Measurements from ENCODE around the gene SEZ6L. TPM values are rescaled to one million over a fixed set of nuclear protein-coding genes. Genes with fewer than 3 reads are reported as not detected.

Gene SEZ6L
- total RNA-seq, 2 experiments from 2014 or later: not detected

DNA sequence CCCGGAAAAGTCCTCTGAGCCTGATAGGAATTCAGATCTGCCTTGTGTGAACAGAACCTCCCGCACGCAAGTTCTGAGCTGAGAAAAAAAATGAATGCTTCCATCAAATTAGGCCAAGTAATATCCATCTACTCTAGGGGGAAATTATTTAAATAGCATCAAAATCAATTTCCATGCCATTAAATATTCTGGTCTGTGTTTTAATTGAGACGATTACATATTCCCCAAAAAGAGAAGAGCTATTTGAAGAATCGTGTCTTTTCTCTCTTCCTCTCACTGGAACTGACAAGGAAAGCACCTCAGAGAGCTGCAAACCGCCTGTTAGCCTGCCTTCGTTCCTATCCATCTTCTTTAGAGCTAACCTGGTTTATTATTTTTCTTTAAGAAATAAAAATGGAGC, 96.0 kb downstream of the SEZ6L start:
- no peak overlapping the region for H3K4me3 Mint-ChIP-seq
- CTCF ChIA-PET: interaction anchor here (1.1 kb wide), 1 partner anchor 16 kb away, joined by 3 read pairs; no protein-coding TSS in a partner anchor

DNA sequence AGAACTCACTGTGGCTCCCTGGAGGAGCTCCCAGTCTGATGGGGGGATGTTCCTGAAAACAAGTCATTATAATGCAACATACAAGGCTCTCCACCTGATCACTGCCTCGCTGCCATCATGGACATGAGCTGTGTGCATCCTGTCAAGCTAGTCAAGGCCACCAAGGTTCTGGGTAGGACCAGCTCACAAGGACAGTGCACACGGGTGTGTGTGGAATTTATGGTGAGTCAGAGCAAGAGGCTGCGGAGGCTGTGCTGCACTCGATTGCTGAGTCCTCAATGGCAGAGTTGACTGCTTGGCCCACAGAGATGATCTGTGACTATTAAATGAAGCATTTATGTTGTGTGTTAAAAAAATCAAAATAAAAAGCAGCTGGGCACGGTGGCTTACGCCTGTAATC, 96.6 kb downstream of the SEZ6L start:
- Mint-ChIP-seq H3K4me3 (no peak overlapping the region), H3K9me3 (ENCODE audit: insufficient read depth) (no peaks in the 10 kb centered on the region), H3K27me3 (ENCODE audit: low read depth) (peaks cover 6% of the 10 kb centered on the region), H3K27ac (no peak overlapping the region), H3K4me1 (ENCODE audit: low read depth) (no peaks in the 10 kb centered on the region), H3K36me3 (ENCODE audit: low read depth) (no peaks in the 10 kb centered on the region)
- ATAC-seq (no peak), DNase-seq (no peak)
- CTCF ChIA-PET: interaction anchor here (1.1 kb wide), 1 partner anchor 17 kb away, joined by 3 read pairs; no protein-coding TSS in a partner anchor
- POLR2A ChIA-PET: no interaction called here

More for the DNA sequence above, 96.0 kb downstream of the SEZ6L start:
- H3K9me3 Mint-ChIP-seq (ENCODE audit: insufficient read depth): no peaks in the 10 kb centered on the region
- ATAC-seq (no peak), DNase-seq (no peak)
- H3K36me3 Mint-ChIP-seq (ENCODE audit: low read depth): no peaks in the 10 kb centered on the region
- H3K27ac Mint-ChIP-seq: no peak overlapping the region
- POLR2A ChIA-PET: no interaction called here
- no peaks in the 10 kb centered on the region for H3K4me1 Mint-ChIP-seq (ENCODE audit: low read depth)
- H3K27me3 Mint-ChIP-seq (ENCODE audit: low read depth): peaks cover 6% of the 10 kb centered on the region

DNA sequence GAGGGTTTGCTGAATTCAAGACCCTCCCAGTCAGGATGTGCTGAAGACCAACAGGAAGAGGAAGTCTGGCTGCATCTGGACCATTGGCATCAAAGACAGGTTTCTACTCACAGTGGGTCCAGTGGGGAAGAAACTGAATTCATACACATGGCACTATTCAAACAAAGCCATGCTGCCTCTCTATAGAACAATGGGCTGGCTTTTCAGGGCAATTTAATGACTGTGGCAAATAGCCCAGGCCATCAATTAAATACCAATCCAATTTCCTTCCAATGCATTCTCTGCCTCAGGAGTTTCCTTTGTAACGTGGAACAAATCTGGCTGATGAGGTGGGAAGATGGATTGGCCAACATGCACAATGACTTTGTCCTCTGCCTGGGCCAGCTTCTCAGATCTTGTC, 98.6 kb downstream of the SEZ6L start:
- no peak overlapping the region for H3K27ac Mint-ChIP-seq
- H3K27me3 Mint-ChIP-seq (ENCODE audit: low read depth): peaks cover 6% of the 10 kb centered on the region
- DNase-seq: no peak
- ChIA-PET POLR2A (no interaction called here), CTCF (no interaction called here)
- no peaks in the 10 kb centered on the region for H3K36me3 Mint-ChIP-seq (ENCODE audit: low read depth)
- H3K9me3 Mint-ChIP-seq (ENCODE audit: insufficient read depth): no peaks in the 10 kb centered on the region
- H3K4me1 Mint-ChIP-seq (ENCODE audit: low read depth): no peaks in the 10 kb centered on the region
- no peak for ATAC-seq
- H3K4me3 Mint-ChIP-seq: no peak overlapping the region

DNA sequence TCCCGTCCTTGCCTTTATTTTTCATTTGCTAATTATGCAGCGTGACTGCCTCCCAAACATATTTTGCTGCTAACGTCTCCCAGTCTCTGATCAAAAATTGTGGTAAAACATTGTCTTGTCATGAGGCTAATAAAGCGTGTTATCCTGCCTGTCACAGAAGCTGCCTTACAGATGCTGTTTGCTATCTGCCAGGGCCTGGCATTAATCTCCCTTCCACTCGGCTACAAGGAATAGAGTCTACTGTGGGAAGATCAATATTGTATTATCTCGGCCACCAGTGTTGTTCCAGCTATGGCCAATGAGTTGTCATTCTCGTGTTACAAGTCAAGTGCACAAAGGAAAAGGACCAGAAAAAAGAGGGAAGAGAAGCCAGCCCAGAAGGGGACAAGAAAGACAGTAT, 100.3 kb downstream of the SEZ6L start:
- Mint-ChIP-seq H3K9me3 (ENCODE audit: insufficient read depth) (no peaks in the 10 kb centered on the region), H3K36me3 (ENCODE audit: low read depth) (no peaks in the 10 kb centered on the region), H3K4me3 (no peak overlapping the region), H3K4me1 (ENCODE audit: low read depth) (no peaks in the 10 kb centered on the region), H3K27me3 (ENCODE audit: low read depth) (peaks cover 6% of the 10 kb centered on the region), H3K27ac (no peak overlapping the region)
- CTCF ChIA-PET: no interaction called here
- POLR2A ChIA-PET: no interaction called here
- DNase-seq (no peak), ATAC-seq (no peak)

DNA sequence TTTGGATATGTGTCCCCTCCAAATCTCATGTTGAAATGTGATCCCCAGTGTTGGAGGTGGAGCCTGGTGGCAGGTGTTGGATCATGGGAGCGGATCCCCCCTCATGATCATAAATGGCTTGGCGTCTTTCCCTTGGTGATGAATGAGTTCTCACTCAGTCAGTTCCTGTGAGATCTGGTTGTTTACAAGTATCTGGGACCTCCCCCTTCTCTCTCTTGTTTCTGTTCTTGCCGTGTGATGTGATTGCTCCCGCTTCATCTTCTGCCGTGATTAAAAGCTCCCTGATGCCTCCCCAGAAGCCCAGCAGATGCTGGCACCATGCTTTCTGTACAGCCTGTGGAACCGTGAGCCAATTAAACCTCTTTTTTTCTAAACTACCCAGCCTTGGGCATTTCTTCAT, 102.2 kb downstream of the SEZ6L start:
- no peaks in the 10 kb centered on the region for H3K4me1 Mint-ChIP-seq (ENCODE audit: low read depth)
- H3K9me3 Mint-ChIP-seq (ENCODE audit: insufficient read depth): no peaks in the 10 kb centered on the region
- H3K27me3 Mint-ChIP-seq (ENCODE audit: low read depth): peaks cover 4% of the 10 kb centered on the region
- DNase-seq: no peak
- no peaks in the 10 kb centered on the region for H3K36me3 Mint-ChIP-seq (ENCODE audit: low read depth)
- ChIA-PET CTCF (no interaction called here), POLR2A (no interaction called here)
- ATAC-seq: no peak
- H3K27ac Mint-ChIP-seq: no peak overlapping the region
- H3K4me3 Mint-ChIP-seq: no peak overlapping the region

DNA sequence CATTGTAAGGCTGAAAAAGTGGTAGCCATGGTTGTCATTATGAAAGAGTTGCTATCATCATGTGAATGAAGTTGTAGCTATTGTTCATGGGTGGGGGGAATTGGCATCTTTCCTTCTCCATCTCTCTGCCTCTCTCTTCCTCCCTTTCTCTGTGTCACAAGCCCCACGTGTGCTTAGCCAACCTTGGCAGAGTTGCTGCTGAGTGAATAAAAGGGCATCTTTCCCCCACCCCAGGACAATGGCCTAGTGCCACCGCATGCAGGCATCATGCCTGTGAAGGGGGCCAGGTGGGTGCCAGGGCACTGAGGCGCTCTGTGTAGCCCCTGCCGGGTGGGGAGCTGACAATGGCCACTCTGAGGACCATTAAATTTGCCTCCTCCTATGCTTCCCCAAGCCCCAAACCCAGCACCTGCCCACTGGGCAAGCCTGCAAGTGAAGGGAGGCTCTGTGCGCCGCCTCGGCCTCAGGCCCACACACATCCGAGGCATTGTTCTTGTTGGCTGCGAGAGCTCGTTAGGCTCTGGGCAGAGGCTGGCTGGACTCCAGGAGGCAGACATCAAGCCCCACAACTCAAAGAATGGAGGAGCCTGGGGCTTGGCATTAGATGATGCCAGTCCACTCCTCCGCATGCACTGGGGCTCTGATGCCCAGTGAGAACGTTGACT, 103.9 kb downstream of the SEZ6L start:
- Mint-ChIP-seq H3K27ac (no peak overlapping the region), H3K9me3 (ENCODE audit: insufficient read depth) (no peaks in the 10 kb centered on the region), H3K4me1 (ENCODE audit: low read depth) (no peaks in the 10 kb centered on the region), H3K36me3 (ENCODE audit: low read depth) (no peaks in the 10 kb centered on the region), H3K27me3 (ENCODE audit: low read depth) (peaks cover 6% of the 10 kb centered on the region), H3K4me3 (no peak overlapping the region)
- ChIA-PET POLR2A (no interaction called here), CTCF (no interaction called here)
- ATAC-seq (no peak), DNase-seq (no peak)

DNA sequence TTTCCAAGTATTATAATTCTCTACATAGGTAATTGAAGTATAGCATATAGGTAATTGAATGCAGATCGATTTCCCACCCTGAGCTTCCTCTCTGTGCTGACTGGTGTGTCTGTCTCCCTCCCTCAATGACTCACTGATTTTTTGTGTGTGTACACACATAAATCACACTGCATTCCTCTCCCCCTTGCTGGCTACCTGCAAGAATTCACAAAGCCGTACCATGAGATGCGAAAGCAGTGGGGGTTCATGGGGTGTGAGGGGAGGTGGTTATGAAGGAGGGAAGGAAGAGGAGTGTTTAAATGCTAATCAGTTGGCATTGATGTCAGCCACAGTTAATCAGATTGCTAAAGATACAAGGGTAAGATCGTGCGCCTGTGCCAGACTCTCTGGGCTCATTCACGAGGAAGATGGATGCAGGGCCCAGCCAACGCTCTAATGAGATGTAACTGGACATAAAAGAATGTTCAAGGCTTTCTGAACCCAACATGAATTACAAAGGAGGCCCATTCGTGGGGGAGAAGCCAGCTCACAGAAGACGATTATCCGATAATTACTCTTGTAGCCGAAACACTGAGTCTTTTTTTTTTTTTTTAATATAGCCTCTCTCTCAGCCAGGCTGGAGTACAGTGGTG, 107.4 kb downstream of the SEZ6L start:
- Mint-ChIP-seq H3K4me1 (ENCODE audit: low read depth) (no peaks in the 10 kb centered on the region), H3K36me3 (ENCODE audit: low read depth) (no peaks in the 10 kb centered on the region), H3K27ac (no peak overlapping the region), H3K9me3 (ENCODE audit: insufficient read depth) (no peaks in the 10 kb centered on the region), H3K27me3 (ENCODE audit: low read depth) (peaks cover 2% of the 10 kb centered on the region), H3K4me3 (no peak overlapping the region)
- DNase-seq (no peak), ATAC-seq (no peak)
- ChIA-PET POLR2A (no interaction called here), CTCF (interaction anchor here (0.8 kb wide), 1 partner anchor 55 kb away, joined by 3 read pairs; no protein-coding TSS in a partner anchor)

DNA sequence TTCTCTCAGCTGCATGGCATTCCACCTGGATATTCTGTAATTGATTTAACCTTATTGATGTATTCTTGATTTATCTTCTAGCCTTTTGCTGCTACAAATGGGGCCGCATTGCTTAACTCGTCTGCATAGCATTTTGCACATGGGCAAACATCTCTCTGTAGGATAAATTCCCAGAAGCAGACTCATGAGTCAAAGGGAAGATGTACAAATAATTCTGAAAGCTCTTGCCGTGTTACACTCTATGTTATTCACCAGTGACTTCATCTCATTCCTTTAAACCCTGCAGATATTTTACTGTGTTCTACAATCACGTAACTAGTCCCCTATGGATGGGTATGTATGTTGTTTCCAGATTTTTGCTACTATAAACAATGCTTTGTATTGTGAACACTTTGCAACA, 112.7 kb downstream of the SEZ6L start:
- CTCF ChIA-PET: interaction anchor here (0.6 kb wide), 1 partner anchor 574 kb away, joined by 3 read pairs; no protein-coding TSS in a partner anchor
- Mint-ChIP-seq H3K9me3 (ENCODE audit: insufficient read depth) (no peaks in the 10 kb centered on the region), H3K4me3 (no peak overlapping the region), H3K36me3 (ENCODE audit: low read depth) (no peaks in the 10 kb centered on the region), H3K27ac (no peak overlapping the region), H3K27me3 (ENCODE audit: low read depth) (peaks cover 5% of the 10 kb centered on the region), H3K4me1 (ENCODE audit: low read depth) (peaks cover 7% of the 10 kb centered on the region)
- ATAC-seq (no peak), DNase-seq (no peak)
- POLR2A ChIA-PET: no interaction called here

DNA sequence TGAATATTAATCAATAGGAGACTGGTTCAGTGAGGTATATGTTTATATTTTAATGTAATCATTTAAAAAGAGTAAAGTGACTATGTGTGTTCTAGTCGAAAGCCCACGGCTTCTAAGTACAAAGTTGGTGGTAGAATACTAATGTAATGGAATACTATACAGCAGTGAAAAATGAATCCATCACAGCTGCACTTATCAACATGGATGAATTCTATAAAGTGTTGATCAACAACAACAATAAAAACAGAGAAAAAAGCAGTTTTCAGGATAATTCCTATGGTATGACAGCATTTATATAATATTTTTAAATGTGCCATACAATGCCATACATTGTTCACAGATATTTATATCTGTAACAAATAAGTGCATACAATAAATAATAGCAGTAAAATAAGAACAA, 114.1 kb downstream of the SEZ6L start:
- peaks cover 5% of the 10 kb centered on the region for H3K27me3 Mint-ChIP-seq (ENCODE audit: low read depth)
- no peak for DNase-seq
- H3K27ac Mint-ChIP-seq: no peak overlapping the region
- no peak overlapping the region for H3K4me3 Mint-ChIP-seq
- peaks cover 12% of the 10 kb centered on the region for H3K4me1 Mint-ChIP-seq (ENCODE audit: low read depth)
- H3K36me3 Mint-ChIP-seq (ENCODE audit: low read depth): no peaks in the 10 kb centered on the region
- CTCF ChIA-PET: no interaction called here
- H3K9me3 Mint-ChIP-seq (ENCODE audit: insufficient read depth): no peaks in the 10 kb centered on the region
- POLR2A ChIA-PET: no interaction called here
- no peak for ATAC-seq

DNA sequence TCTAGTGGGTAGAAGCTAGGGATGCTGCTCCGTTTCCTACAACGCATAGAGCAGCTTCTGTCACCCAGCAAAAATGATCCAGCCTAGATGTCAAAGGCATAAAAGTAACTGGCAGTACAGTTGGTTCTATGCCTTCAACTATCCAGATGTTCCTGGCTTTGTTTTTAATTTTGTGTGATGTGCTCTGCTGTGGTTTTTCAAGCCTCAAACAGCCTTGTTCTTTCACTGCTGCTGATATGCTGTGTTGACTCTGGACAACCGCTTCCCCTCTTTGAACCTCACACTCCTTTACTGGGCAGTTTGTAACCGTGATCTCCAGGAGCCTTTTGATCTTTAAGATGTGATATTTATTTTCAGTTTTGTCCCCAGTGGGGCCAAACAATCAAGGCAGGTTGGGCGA, 116.4 kb downstream of the SEZ6L start:
- ChIA-PET POLR2A (no interaction called here), CTCF (no interaction called here)
- no peak for ATAC-seq
- Mint-ChIP-seq H3K27me3 (ENCODE audit: low read depth) (peaks cover 7% of the 10 kb centered on the region), H3K9me3 (ENCODE audit: insufficient read depth) (no peaks in the 10 kb centered on the region), H3K4me1 (ENCODE audit: low read depth) (peaks cover 12% of the 10 kb centered on the region), H3K36me3 (ENCODE audit: low read depth) (no peaks in the 10 kb centered on the region), H3K27ac (no peak overlapping the region), H3K4me3 (no peak overlapping the region)
- no peak for DNase-seq

DNA sequence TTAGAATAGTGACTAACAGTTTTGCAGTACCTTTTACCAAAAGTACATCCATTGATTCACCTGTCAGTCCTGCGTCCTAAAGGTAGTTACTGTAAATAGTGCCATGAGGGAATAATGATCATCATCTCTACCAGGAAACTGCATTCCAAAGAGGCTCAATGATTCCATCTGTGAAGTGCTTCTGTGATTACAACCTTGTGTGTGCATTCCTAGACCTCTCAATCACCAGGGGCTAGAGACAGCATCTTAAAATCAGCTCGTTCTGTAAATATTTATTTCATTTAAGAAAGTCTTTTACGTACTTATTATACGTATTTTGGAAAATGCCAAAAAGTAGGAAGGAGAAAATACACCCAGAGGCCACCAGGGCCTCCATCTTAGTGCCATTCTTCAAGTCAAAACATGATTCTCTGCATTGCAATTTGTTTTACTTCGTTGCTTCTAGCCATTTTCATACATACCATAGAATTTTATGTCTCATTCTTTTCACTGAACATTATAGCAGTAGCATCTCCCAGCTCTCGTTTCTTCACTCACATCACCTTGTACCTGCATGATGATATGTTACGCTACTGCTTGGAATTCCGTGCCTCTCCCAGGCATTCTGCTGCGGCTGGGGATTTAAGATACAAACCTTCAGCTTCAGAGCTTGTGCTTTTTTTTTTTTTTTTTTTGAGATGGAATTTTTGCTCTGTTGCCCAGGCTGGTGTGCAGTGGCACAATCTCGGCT, 117.0 kb downstream of the SEZ6L start:
- peaks cover 7% of the 10 kb centered on the region for H3K27me3 Mint-ChIP-seq (ENCODE audit: low read depth)
- no peaks in the 10 kb centered on the region for H3K36me3 Mint-ChIP-seq (ENCODE audit: low read depth)
- POLR2A ChIA-PET: no interaction called here
- peaks cover 12% of the 10 kb centered on the region for H3K4me1 Mint-ChIP-seq (ENCODE audit: low read depth)
- no peak overlapping the region for H3K4me3 Mint-ChIP-seq
- no peak overlapping the region for H3K27ac Mint-ChIP-seq
- no peak for ATAC-seq
- no peak for DNase-seq
- H3K9me3 Mint-ChIP-seq (ENCODE audit: insufficient read depth): no peaks in the 10 kb centered on the region
- CTCF ChIA-PET: no interaction called here

DNA sequence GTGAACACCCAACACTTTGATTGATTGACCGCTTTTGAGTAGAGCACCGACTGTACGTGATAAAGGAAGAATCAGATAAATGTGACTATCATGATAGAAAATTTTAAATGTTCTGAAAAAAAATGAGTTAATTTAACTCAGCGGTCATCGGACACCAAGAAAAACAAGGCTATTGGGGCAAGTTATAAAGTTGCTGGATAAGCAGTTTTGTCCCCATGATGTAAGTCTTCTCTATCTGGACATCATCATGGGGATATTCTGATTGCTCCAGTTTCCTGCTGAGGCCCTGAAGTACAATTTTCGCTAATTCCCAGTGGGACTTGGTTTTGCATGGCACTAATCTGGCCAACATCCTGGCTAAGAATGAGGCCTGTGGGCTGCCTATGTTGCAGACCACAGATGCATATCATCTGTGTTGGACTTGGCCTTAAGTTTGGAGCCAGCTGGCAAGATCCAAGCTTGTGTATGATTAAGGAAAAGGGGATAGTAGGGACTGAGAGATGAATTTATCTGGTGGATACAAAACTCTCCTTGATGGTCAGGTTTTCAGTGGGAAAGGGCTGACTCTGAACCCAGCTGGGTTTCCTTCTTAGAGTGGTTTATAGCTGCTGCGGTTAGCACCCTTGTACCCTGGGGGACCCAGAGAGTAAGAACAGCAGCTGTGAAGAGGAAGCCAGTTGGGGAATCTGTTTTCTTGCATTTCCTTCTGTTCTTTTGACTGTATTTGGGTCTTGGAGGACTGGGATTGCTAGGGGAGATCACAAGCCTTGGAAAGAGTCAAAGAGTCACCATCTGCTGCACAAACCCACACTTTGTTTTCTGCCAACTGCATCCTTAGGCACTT, 118.3 kb downstream of the SEZ6L start:
- ATAC-seq (no peak), DNase-seq (no peak)
- no peak overlapping the region for H3K4me3 Mint-ChIP-seq
- no peaks in the 10 kb centered on the region for H3K36me3 Mint-ChIP-seq (ENCODE audit: low read depth)
- peaks cover 7% of the 10 kb centered on the region for H3K27me3 Mint-ChIP-seq (ENCODE audit: low read depth)
- POLR2A ChIA-PET: no interaction called here
- H3K9me3 Mint-ChIP-seq (ENCODE audit: insufficient read depth): no peaks in the 10 kb centered on the region
- peaks cover 12% of the 10 kb centered on the region for H3K4me1 Mint-ChIP-seq (ENCODE audit: low read depth)
- no peak overlapping the region for H3K27ac Mint-ChIP-seq
- CTCF ChIA-PET: no interaction called here

Measured in activated CD8-positive, alpha-beta T cell treated with anti-CD3 and anti-CD28 coated beads, Interleukin-2, amount 10 ng/mL, durations not matched to agents 7 days and 5 days (primary cell).